Ascending aorta (tissue), 2 donors: ENCODE measurements around the gene HES3. TPM values are rescaled to one million over a fixed set of nuclear protein-coding genes. Genes with fewer than 3 reads are reported as not detected.
A peak's percentile ranks its signal among the peaks of the same experiment; 100 is the strongest.

Experiments used
- DNase-seq, 2 donors: peaks; one replicate each; pipeline ENCODE4 v3.0.0-alpha.2; 2019; ENCODE audit warnings: low spot score in 2 of 2
- H3K27ac ChIP-seq, 2 donors: fragments of 200-600 bp; sonication (generic); one replicate each; pipeline ENCODE4 v1.5.1; 2016 to 2017; ENCODE audit warnings: mild to moderate bottlenecking in 1 of 2
- H3K27me3 ChIP-seq: fragments of 200-600 bp; sonication (generic); one replicate; pipeline ENCODE4 v1.5.1; 2017
- H3K36me3 ChIP-seq, 2 donors: fragments of 200-600 bp; sonication (generic); one replicate each; pipeline ENCODE4 v1.5.1; 2016
- H3K4me1 ChIP-seq, 2 donors: fragments of 200-600 bp; sonication (generic); one replicate each; pipeline ENCODE4 v1.5.1; 2016 to 2017; ENCODE audit warnings: mild to moderate bottlenecking in 1 of 2
- H3K4me3 ChIP-seq, 2 donors: fragments of 200-600 bp; sonication (generic); one replicate each; pipeline ENCODE4 v1.5.1; 2016 to 2017; ENCODE audit warnings: mild to moderate bottlenecking in 1 of 2
- H3K9me3 ChIP-seq, 2 donors: fragments of 200-600 bp; sonication (generic); one replicate each; pipeline ENCODE4 v1.5.1; 2016
- CTCF ChIP-seq, 3 experiments: fragments of 200-600 bp in 2 of 3; fragments of 450-650 bp in 1 of 3; sonication (generic) in 2 of 3; IDR thresholded peaks; one replicate each; pipeline ENCODE4 v1.5.1; 2016 to 2019; ENCODE audit warnings: antibody characterized with exemption in 3 of 3, mild to moderate bottlenecking in 1 of 3, moderate library complexity in 1 of 3
- intact Hi-C: fragments of 100-400 bp; cut with DNase I; formaldehyde crosslinking; loops from one replicate; pipeline ENCODE4 v1.15.1; 2023
- total RNA-seq: library from RNA; depleted of rRNA; stranded (reverse); fragments of >200 nt; gene quantifications from one replicate; pipeline ENCODE4 v1.1.0, GENCODE V29; 2016

The HES3 gene
- total RNA-seq, 1 donor from 2014 or later, result not detected

- Histone ChIP-seq H3K27me3 (no peaks in the 10 kb centered on the region), H3K36me3 (peaks cover 0 to 2% of the 10 kb centered on the region in 2 donors), H3K9me3 (no peaks in the 10 kb centered on the region), H3K27ac (no peak overlapping the region), H3K4me3 (no peak overlapping the region), H3K4me1 (peaks cover 15 to 30% of the 10 kb centered on the region in 2 donors)
- no peak for DNase-seq
- intact Hi-C loops, result no loop called here
- TF ChIP-seq CTCF (IDR thresholded peaks at IDR 0.05), result no peak
Observed at GRCh38 chr1:6202256-6202655, 41.7 kb upstream of the HES3 start.

GRCh38 chr1:6205849-6206519 lies 38.0 kb upstream of the HES3 start, which contains the start of gene RNF207:
Gene RNF207 (plus strand): TSS chr1:6206119. CDS start chr1:6206536, 417 bp downstream.
- peak in 1 of 2 donors; percentile 73 for DNase-seq
- H3K4me3 ChIP-seq, result peak within 1 kb of the TSS; percentile 82 to 92
- H3K36me3 ChIP-seq, result no peaks in the 10 kb centered on the region
- no peaks in the 10 kb centered on the region for H3K27me3 ChIP-seq
- no peak for TF ChIP-seq CTCF (IDR thresholded peaks at IDR 0.05)
- peak within 1 kb of the TSS; percentile 64 to 72 for H3K27ac ChIP-seq
- H3K9me3 ChIP-seq, result no peaks in the 10 kb centered on the region
- H3K4me1 ChIP-seq, result peaks cover 6 to 9% of the 10 kb centered on the region in 2 donors
- intact Hi-C loops, result no loop called here

- H3K4me3 ChIP-seq, result peak overlapping the region; percentile 82 to 92
- H3K27me3 ChIP-seq, result no peaks in the 10 kb centered on the region
- no peaks in the 10 kb centered on the region for H3K9me3 ChIP-seq
- TF ChIP-seq CTCF (IDR thresholded peaks at IDR 0.05), result no peak
- DNase-seq, result no peak
- H3K36me3 ChIP-seq, result no peaks in the 10 kb centered on the region
- intact Hi-C loops, result no loop called here
- H3K27ac ChIP-seq, result peak overlapping the region; percentile 64 to 72
- H3K4me1 ChIP-seq, result peaks cover 6 to 9% of the 10 kb centered on the region in 2 donors
Observed at GRCh38 chr1:6206520-6206855, 37.5 kb upstream of the HES3 start.

- no peak for DNase-seq
- no peaks in the 10 kb centered on the region for H3K27me3 ChIP-seq
- no peak for TF ChIP-seq CTCF (IDR thresholded peaks at IDR 0.05)
- no peak overlapping the region for H3K27ac ChIP-seq
- intact Hi-C loops, result no loop called here
- no peaks in the 10 kb centered on the region for H3K9me3 ChIP-seq
- no peaks in the 10 kb centered on the region for H3K36me3 ChIP-seq
- H3K4me1 ChIP-seq, result peaks cover 6 to 9% of the 10 kb centered on the region in 2 donors
- H3K4me3 ChIP-seq, result peak overlapping the region in 1 of 2 donors; percentile 92
Observed at GRCh38 chr1:6207075-6207885, 36.7 kb upstream of the HES3 start.

GRCh38 chr1:6207921-6208320 lies 36.1 kb upstream of the HES3 start:
- H3K4me1 ChIP-seq, result peaks cover 6 to 9% of the 10 kb centered on the region in 2 donors
- no peak overlapping the region for H3K27ac ChIP-seq
- no peaks in the 10 kb centered on the region for H3K36me3 ChIP-seq
- no peak overlapping the region for H3K4me3 ChIP-seq
- intact Hi-C loops, result no loop called here
- TF ChIP-seq CTCF (IDR thresholded peaks at IDR 0.05), result no peak
- DNase-seq, result no peak
- H3K9me3 ChIP-seq, result no peaks in the 10 kb centered on the region
- H3K27me3 ChIP-seq, result no peaks in the 10 kb centered on the region
